SK-N-MC (cell line): ENCODE data around the gene AHI1.

Source experiments
- EZH2 ChIP-seq: fragments of 200-600 bp; sonication (generic); IDR thresholded peaks from one replicate; pipeline ENCODE4 v1.6.1; 2017; ENCODE audit warnings: antibody characterized with exemption
- FOXP2 ChIP-seq: optimal IDR thresholded peaks from 2 replicates; pipeline ENCODE3; 2011; ENCODE audit warnings: mild to moderate bottlenecking, moderate library complexity; ENCODE audit not compliant: insufficient read depth; ENCODE audit errors: extremely low read length, control extremely low read depth
- POLR2AphosphoS5 ChIP-seq: IDR thresholded peaks from 2 replicates; pipeline ENCODE4 v1.6.1; 2012; ENCODE audit warnings: mild to moderate bottlenecking, low read depth, low read length, borderline replicate concordance

- TF ChIP-seq POLR2AphosphoS5 (no peak), EZH2 (no peak), FOXP2 (no peak)
Measured at GRCh38 chr6:135362124-135362523, 135.4 kb downstream of the AHI1 start.
